HG03378 (cell line): ENCODE measurements around the gene IGLL5.
"Not testable (repeated sequence)": the region's sequence is repeated elsewhere in the genome, so short reads cannot be mapped to it uniquely, and the experiment has no call there.

Source experiments
- ATAC-seq: cut with Tn5 transposase; IDR thresholded peaks from one replicate; pipeline ENCODE4 v1.9.1; 2021; ENCODE audit warnings: mild to moderate bottlenecking, moderate library complexity; ENCODE audit not compliant: unreplicated experiment

Gene IGLL5

GRCh38 chr22:22899342-22900080, 11.9 kb downstream of the IGLL5 start:
- ATAC-seq, result not testable (repeated sequence)

DNA sequence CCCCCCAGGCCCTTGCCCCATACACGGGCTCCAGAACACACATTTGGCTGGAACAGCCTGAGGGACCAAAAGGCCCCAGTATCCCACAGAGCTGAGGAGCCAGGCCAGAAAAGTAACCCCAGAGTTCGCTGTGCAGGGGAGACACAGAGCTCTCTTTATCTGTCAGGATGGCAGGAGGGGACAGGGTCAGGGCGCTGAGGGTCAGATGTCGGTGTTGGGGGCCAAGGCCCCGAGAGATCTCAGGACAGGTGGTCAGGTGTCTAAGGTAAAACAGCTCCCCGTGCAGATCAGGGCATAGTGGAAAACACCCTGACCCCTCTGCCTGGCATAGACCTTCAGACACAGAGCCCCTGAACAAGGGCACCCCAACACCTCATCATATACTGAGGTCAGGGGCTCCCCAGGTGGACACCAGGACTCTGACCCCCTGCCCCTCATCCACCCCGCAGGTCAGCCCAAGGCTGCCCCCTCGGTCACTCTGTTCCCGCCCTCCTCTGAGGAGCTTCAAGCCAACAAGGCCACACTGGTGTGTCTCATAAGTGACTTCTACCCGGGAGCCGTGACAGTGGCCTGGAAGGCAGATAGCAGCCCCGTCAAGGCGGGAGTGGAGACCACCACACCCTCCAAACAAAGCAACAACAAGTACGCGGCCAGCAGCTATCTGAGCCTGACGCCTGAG, 13.1 kb downstream of the IGLL5 start:
- not testable (repeated sequence) for ATAC-seq

GRCh38 chr22:22901578-22902218, 14.1 kb downstream of the IGLL5 start:
- no peak for ATAC-seq

DNA sequence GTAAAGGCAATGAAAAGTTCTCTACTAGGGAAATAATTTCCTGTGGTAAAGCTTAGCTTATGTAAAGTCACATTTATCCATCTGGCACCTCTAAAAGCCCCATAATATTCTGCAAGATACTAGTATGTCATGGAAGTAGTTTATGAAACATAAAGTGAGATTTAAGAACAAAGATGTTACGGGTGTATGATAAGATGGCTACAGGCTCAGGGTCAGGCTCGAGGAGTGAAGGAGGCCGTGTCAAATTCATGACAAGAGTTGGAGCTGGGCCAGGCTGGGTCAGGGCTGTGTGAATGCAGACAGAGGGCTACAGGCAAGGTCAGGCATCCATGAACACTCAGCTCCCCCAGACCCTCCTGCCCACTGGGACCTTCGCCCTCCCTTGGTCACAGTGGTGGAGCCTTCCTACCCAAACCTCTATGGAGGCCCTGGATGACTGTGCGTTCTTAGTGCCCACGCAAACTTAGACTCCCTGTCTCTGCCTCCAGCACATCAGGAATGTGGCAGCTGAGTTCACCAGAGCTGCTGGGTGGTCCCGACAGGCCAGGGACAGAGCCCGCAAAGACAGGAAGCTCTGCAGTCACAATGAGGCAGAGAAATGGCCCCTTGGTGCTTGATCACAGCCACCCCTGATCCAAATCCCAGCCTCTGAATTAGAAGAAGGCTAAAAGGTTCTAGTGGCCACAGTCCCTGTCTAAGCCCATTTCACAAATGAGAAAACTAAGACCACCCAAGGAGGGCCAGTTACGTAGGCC, 14.8 kb downstream of the IGLL5 start:
- ATAC-seq, result no peak

GRCh38 chr22:22903355-22903777, 15.8 kb downstream of the IGLL5 start:
- no peak for ATAC-seq

DNA sequence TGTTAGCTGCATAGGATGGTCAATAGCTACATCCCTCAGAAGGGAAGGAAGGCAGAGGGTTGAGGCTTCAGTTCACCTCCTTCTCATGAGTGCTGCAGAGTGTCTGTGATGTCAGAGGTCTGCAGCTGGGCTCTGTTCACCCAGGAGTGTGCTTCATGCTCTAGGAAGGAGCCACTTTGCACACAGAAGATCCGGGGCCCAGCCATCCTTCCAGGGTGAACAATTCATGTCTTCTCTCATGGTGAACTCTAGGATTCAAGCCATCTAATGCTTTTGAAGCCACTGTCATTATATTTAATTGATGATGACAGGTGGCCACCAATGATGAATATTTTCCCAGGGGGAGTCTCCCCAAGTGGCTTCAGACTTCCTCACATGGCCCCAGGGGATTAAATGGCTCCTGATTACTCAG, 16.2 kb downstream of the IGLL5 start:
- not testable (repeated sequence) for ATAC-seq

GRCh38 chr22:22904736-22905135, 17.1 kb downstream of the IGLL5 start:
- not testable (repeated sequence) for ATAC-seq

GRCh38 chr22:22906391-22906790, 18.8 kb downstream of the IGLL5 start:
- not testable (repeated sequence) for ATAC-seq

- ATAC-seq, result no peak
Observed at GRCh38 chr22:22906907-22907550, 19.4 kb downstream of the IGLL5 start.

DNA sequence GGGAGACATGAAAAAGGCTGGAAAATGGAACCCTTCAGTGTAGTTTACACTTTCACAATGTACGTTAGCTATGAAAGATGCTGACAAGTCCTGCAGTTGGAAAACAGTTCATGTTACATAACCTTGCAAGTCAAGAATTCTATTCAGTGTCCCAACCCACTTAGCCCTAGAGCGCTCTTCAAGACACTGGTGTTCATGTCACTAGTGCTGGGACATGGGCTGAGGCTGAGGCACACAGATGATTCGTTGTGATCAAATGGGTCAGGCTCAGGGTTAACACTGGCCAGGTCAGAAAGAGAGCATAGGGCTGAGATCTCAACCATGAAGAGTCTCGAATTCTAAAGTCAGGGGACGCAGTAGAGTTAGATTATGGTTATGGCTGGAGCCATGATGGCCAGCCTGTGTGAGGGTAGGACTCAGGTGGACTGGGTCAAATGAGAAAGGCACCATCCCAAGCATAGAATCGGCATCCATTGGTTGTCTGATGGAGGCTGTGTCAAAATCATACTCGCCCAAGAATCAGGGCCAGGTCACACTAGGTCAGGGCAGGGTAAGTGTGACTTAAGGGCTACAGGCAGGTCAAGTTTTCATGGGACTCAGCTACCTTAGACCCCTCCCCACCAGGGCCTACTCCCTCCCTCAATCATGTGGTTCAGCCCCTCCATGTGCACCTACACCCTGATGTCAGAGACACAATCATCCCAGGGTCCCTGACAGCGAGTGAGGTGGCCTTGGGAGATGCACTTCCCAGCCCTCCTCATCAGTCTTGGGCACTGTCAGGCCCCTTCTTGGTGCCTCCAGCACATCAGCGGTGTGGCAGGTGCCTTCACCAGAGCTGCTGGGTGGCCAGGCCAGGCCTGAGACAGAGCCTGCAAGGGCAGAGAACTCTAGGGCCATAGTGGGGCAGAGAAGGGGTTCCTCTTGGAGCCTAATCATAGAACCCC, 20.2 kb downstream of the IGLL5 start:
- ATAC-seq, result no peak

DNA sequence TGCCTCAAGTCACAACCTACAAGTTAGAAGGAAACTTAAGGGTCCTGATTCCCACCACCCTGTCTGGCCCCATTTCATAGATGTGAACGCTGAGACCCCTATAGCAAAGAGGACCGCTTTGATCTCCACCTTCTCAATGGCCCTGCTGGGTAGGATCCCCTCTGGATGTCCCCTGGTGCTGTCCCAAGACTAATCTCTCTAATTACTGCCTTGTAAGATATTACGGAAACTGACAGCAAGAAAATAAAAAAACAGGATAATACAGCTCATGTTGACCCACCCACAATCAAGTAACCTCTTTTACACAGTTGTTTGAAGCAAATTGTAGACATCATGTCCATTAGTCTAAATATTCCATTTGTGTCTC, 20.9 kb downstream of the IGLL5 start:
- ATAC-seq, result no peak

- ATAC-seq, result no peak
Observed at GRCh38 chr22:22908941-22909604, 21.5 kb downstream of the IGLL5 start.

GRCh38 chr22:22909605-22910271, 22.1 kb downstream of the IGLL5 start:
- ATAC-seq, result no peak

DNA sequence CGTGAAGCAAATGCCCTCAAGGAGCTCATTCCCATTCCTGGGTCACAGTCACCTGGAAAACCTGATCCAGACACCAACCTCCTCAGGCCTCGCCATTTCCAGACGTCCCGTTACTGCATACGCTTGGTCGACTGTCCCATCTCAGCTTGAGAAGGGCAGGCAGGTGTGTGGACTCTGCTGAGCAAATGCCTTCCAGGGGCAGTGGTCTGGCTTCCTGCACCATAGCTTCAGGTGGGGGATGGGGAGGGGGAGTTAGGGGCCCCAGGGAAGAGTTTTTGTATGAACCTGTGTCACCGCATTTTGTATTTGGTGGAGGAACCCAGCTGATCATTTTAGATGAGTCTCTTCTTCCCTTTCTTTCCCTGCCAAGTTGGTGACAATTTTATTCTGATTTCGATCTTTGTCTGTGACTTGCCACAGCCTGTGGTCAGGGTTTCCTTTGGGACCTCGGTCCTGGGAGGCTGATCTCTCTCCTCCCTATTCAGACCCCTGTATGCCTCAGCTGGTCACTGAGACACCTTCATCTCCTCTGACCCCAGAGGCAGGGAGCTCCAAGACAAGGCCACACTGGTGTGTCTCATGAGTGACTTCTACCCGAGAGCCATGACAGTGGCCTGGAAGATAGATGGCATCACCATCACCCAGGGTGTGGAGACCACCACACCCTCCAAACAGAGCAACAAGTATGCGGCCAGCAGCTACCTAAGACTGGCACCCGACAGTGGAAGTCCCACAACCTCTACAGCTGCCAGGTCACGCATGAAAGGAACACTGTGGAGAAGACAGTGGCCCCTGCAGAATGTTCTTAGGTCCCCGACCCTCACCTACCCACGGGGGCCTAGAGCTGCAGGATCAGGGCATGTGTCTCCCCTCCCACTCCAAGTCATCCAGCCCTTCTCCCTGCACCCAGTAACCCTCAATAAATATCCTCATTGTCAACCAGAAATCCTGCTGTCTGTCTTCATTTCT, 22.9 kb downstream of the IGLL5 start:
- no peak for ATAC-seq

- ATAC-seq, result no peak
Observed at GRCh38 chr22:22911327-22912134, 23.9 kb downstream of the IGLL5 start.

DNA sequence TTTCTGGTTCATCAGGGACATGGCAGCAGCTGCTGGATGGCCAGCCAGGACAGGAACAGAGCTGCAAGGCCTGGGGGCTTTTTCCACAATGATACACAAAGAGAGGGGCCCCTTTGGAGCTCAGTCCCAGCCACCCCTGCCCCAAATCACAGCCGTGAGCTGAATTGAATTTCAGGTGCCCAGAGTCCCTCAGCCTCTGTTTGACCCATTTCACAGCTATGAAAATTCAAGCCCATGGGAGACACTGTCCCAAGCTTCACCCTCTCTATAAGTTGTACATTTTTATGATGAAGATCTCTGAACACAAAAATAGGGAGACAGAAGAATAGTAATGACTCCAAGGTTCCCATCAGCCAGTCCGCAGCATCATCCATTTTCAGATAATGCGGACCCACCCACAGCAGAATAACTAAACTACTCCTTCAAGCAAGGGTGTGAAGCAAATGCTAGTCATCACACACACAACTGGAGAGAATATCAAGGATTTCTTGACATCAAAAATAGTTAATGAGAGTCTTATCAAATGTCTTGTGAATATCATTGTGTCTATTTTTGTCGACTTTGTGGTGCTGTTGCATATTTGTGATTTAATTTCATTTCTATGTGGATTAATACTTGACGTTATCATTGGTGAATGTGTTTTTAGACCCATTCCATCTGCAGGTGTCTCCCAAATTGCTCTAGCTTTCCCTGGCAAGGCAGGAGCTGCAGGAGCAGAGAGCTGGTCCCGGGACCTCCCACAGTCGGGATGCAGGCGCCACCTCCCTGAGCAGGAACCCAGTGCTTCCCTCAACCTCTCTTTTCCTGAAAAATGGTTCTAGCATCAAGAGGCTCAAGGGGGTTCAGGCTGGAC, 24.7 kb downstream of the IGLL5 start:
- no peak for ATAC-seq
